ENCODE data around the gene PRDM16. TPM values are rescaled to one million over a fixed set of nuclear protein-coding genes. Genes with fewer than 3 reads are reported as not detected.
A peak's percentile ranks its signal among the peaks of the same experiment; 100 is the strongest.

PRDM16 gene
- total RNA-seq, 1 donor from 2014 or later, result 84.2 TPM

DNA sequence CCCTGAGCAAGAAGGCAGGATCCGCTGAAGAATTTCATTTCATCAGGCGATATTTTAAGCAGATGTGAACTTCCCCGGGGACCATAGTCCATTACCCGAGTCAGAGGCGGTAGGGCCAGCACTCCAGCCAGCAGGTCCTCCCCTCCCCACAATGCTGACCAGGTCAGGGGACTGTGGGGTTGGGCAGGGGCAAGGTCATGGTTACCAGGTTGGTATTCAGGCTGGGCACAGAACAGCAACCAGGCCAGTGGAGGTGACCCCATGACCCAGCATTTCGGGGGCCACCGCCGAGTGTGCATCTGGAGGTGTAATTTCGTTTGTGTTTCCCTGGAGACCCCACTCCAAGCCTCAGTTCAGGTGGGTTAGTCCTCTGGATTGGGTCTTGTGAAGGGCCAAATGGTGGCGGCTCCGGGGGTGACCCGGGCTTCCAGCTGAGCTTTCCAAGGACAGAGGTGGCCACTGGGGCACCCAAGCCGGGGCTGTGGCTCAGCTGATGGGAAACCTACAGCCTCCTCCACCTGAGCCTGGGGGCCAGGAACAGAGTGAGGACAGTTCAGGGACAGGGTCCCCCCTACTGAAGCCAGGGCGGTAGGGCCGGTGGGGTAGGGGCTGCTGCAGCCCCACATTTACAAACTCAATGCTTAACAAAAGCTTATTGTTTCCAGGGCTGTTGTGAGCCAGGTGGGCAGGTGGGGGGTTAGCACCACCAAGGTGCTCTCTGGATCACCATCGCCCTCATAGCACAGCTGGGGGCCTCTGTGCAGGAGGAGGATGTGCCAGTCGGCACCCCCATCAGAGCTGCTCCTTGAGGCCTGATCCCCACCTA is 2.8 kb downstream of the PRDM16 start:
- intact Hi-C loops (cut with DNase I), result loop anchor here (2.0 kb wide), 1 partner anchor 115 kb away; no protein-coding TSS in a partner anchor
- H3K27me3 ChIP-seq, result no peaks in the 10 kb centered on the region
- peaks cover 20 to 40% of the 10 kb centered on the region in 2 donors for H3K4me1 ChIP-seq
- H3K36me3 ChIP-seq, result peaks cover 0 to 7% of the 10 kb centered on the region in 2 donors
- H3K27ac ChIP-seq, result peak overlapping the region; percentile 99 to 100
- no peak for DNase-seq (ENCODE audit: low spot score in 2 of 2)
- TF ChIP-seq, protein P1, sequence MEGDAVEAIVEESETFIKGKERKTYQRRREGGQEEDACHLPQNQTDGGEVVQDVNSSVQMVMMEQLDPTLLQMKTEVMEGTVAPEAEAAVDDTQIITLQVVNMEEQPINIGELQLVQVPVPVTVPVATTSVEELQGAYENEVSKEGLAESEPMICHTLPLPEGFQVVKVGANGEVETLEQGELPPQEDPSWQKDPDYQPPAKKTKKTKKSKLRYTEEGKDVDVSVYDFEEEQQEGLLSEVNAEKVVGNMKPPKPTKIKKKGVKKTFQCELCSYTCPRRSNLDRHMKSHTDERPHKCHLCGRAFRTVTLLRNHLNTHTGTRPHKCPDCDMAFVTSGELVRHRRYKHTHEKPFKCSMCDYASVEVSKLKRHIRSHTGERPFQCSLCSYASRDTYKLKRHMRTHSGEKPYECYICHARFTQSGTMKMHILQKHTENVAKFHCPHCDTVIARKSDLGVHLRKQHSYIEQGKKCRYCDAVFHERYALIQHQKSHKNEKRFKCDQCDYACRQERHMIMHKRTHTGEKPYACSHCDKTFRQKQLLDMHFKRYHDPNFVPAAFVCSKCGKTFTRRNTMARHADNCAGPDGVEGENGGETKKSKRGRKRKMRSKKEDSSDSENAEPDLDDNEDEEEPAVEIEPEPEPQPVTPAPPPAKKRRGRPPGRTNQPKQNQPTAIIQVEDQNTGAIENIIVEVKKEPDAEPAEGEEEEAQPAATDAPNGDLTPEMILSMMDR (IDR thresholded peaks at IDR 0.05), result no peak
- H3K9me3 ChIP-seq, result no peaks in the 10 kb centered on the region
- peak overlapping the region; percentile 95 to 97 for H3K4me3 ChIP-seq

DNA sequence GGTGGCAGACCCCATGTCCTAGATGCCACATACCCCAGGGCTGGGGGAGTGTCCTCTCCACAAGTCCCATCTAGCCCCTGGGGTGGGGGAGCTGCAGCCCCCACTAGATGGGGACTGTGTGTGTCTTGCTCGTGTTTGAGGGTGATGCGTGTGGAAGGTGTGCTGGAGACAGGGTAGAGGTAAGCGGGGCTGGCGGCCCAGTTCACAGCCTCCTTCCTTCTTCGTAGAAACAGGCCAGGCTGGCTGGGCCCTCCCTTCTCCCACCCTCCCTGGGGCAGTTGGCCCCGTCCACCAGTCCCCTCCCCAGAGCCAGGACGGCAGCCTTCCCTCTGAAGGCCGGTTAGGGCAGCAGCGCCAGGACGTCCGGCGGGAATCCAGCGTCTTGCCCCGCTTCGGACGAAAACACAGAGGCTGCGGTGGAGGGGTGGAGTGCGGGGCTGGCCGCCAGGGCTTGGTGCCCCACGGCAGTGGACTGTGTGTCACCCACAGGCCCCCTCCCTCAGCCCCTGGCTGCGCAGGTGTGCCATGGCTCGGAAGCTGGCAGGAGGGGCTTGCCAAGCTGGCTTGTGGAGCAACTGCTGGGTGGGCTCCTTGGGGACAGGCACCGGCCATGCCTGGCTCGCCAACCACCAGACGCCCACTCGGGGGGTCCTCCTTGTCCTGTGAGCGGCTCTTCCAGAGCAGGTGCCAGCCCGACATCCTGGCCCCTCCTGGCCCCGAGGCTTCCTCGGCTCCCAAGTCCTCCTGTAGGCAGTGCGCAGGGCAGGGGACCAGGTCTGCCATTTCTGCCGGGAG is 3.6 kb downstream of the PRDM16 start:
- H3K9me3 ChIP-seq, result no peaks in the 10 kb centered on the region
- H3K27me3 ChIP-seq, result no peaks in the 10 kb centered on the region
- TF ChIP-seq, protein P1 (IDR thresholded peaks at IDR 0.05), result peak in 1 of 3 experiments; percentile 16
- H3K27ac ChIP-seq, result peak overlapping the region; percentile 99 to 100
- H3K36me3 ChIP-seq, result peaks cover 0 to 7% of the 10 kb centered on the region in 2 donors
- H3K4me3 ChIP-seq, result peak overlapping the region; percentile 95 to 97
- DNase-seq (ENCODE audit: low spot score in 2 of 2), result no peak
- H3K4me1 ChIP-seq, result peaks cover 22 to 48% of the 10 kb centered on the region in 2 donors
- intact Hi-C loops (cut with DNase I), result no loop called here

DNA sequence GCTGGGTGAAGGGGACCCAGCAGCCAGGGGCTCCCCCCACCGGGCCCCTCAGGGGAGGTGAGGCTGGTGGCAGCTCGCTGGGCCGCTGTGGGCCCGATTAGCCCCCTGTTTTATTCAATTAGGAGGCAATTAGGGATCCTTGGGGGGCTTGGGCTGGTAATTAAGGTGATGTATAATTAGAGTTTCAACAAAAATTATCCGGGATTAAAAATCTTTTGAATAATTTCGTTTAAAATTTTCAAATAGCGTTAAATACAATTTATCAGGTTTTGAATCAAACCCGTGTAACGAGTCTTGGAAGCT is 4.1 kb downstream of the PRDM16 start:
- intact Hi-C loops (cut with DNase I), result no loop called here
- Histone ChIP-seq H3K4me1 (peaks cover 26 to 53% of the 10 kb centered on the region in 2 donors), H3K27ac (peak overlapping the region; percentile 99 to 100), H3K27me3 (no peaks in the 10 kb centered on the region), H3K4me3 (peak overlapping the region; percentile 95 to 97), H3K36me3 (peaks cover 0 to 7% of the 10 kb centered on the region in 2 donors), H3K9me3 (no peaks in the 10 kb centered on the region)
- TF ChIP-seq, protein P1 (IDR thresholded peaks at IDR 0.05), result no peak
- DNase-seq (ENCODE audit: low spot score in 2 of 2), result no peak

DNA sequence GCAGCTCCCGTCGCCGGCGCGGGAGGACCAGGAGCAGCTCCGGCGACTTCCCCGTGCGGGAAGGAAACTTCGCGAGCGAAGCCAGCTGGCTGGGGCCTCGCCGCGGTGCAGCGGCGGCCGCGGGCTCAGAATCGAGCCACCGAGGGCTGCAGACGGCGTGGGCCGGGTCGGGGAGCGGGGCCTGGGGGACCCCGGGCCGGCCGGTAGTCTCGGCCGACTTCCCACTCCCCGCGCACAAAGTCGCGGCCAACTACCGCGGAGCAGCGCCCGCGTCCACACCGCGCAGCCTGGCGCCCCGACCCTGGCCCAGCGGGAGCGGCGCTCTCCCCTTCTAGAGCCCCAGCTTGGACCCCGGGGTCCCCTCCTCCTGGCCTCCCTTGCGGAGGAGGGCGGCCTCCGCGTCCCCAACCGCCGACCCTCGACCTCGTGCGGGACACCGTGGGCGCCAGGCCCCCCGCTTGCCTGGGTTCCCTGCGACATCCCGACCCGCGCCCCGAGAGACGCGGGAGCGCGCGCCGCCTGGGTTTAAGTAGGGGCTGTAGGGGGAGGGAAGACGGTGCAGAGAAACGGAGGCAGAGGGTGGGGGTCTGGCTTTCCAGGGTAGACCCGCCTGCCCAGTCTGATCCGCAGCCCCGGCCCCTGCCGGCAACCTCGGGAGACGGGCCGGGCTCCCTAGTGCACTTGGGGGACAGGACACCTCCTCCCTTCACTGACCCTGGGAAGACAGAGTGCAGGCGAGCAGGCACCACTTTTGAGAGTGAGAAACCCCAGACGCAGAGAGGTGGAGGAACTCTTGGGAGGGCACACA is 4.7 kb downstream of the PRDM16 start:
- TF ChIP-seq, protein P1 (IDR thresholded peaks at IDR 0.05), result no peak
- Histone ChIP-seq H3K27ac (peak overlapping the region; percentile 99 to 100), H3K4me3 (peak overlapping the region; percentile 95 to 97), H3K4me1 (peaks cover 26 to 58% of the 10 kb centered on the region in 2 donors), H3K9me3 (no peaks in the 10 kb centered on the region), H3K27me3 (no peaks in the 10 kb centered on the region), H3K36me3 (peaks cover 0 to 7% of the 10 kb centered on the region in 2 donors)
- intact Hi-C loops (cut with DNase I), result loop anchor here (1.0 to 2.0 kb wide), 3 partner anchors 51 to 203 kb away; no protein-coding TSS in a partner anchor
- no peak for DNase-seq (ENCODE audit: low spot score in 2 of 2)

DNA sequence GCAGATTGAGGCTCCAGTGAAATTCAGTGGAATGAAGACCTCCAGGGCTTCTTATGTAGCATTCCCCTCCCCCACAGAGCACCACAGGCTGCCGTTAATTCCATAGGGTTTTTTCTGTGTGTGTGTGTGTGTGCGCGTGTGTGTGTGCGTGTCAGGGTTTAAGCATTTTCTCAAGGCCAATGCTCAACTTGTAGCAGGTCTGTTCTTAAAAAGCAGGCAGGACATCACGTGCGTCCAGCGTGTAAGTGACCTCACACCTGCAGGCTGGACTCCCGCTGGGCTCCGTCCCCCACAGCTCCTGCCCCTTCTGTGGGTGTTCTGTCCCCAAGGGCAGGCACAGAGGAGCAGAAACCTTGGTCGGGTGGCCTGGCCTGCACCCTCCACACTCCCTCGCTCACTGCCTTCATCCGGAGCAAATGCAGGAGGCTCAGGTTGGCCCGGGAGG is 5.3 kb downstream of the PRDM16 start:
- TF ChIP-seq, protein P1 (IDR thresholded peaks at IDR 0.05), result no peak
- H3K36me3 ChIP-seq, result peaks cover 0 to 7% of the 10 kb centered on the region in 2 donors
- H3K4me1 ChIP-seq, result peaks cover 26 to 65% of the 10 kb centered on the region in 2 donors
- H3K9me3 ChIP-seq, result no peaks in the 10 kb centered on the region
- peak overlapping the region; percentile 95 to 97 for H3K4me3 ChIP-seq
- H3K27ac ChIP-seq, result peak overlapping the region; percentile 99 to 100
- intact Hi-C loops (cut with DNase I), result loop anchor here (1.0 to 2.0 kb wide), 3 partner anchors 50 to 202 kb away; no protein-coding TSS in a partner anchor
- no peaks in the 10 kb centered on the region for H3K27me3 ChIP-seq
- DNase-seq (ENCODE audit: low spot score in 2 of 2), result peak; percentile 59 to 80

All from ascending aorta (tissue), 2 donors.